BJ (cell line): ENCODE results near the gene FUBP1. TPM values are rescaled to one million over a fixed set of nuclear protein-coding genes. Genes with fewer than 3 reads are reported as not detected.

Experiments
- CTCF ChIA-PET: fragments of 350-600 bp; formaldehyde crosslinking; extraction: SDS; loops from one replicate; lab custom pipeline; 2021; ENCODE audit warnings: antibody characterized with exemption, inconsistent platforms; lab: Yijun Ruan, JAX
- POLR2A ChIA-PET: fragments of 300-600 bp; sonication (Branson Sonifier 250); formaldehyde crosslinking; extraction: SDS; loops from one replicate; lab custom pipeline; 2021; ENCODE audit warnings: antibody characterized with exemption; lab: Charles Lee
- DNase-seq: peaks from one replicate; pipeline ENCODE4 v3.0.0-alpha.2; 2011; ENCODE audit warnings: low read depth
- H3K27me3 ChIP-seq: 2 replicates; pipeline ENCODE4 v1.6.0; 2011; ENCODE audit warnings: low read length; ENCODE audit not compliant: control insufficient read depth, insufficient read depth
- H3K36me3 ChIP-seq: 2 replicates; pipeline ENCODE4 v1.5.1; 2011; ENCODE audit warnings: low read length; ENCODE audit not compliant: control insufficient read depth, insufficient read depth
- H3K4me3 ChIP-seq: 2 replicates; pipeline ENCODE4 v1.5.1; 2011; ENCODE audit warnings: low read depth, mild to moderate bottlenecking, control low read depth, low read length
- polyA plus RNA-seq: library from polyadenylated mRNA; depleted of rRNA; stranded (reverse); fragments of >200 nt; gene quantifications from 2 replicates; pipeline ENCODE4 v1.2.3, GENCODE V29; 2011
- TF ChIP-seq, protein P1 (sequence below): IDR thresholded peaks from 2 replicates; pipeline ENCODE4 v1.5.1; 2011; ENCODE audit warnings: low read depth, mild to moderate bottlenecking, control low read depth, inconsistent platforms, low read length, moderate library complexity; ENCODE audit not compliant: insufficient read depth

Gene FUBP1
- polyA plus RNA-seq, 1 experiment: 79.0 TPM

DNA sequence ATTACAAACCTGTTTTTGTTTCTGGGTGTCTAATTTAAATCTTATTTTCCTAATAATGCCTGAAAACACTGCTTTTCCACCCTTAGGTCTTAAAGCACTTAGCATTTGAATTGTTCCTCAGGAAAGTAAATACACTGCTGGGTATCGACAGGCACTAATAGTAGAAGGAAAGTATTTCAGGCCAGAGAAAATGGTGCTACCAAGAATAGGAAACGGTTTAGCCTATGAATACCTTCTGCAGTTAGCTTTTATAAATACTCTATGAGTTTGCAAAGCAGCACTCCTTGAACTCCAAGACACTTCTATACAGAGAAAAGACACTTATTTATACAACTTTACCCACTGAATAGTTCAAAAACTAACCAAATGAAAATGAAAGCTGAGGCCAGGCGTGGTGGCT lies 6.8 kb downstream of the FUBP1 start:
- peaks cover 1% of the 10 kb centered on the region; the same call in 1 of the 2 replicates for H3K36me3 ChIP-seq
- DNase-seq: no peak
- no peaks in the 10 kb centered on the region for H3K27me3 ChIP-seq
- no peak overlapping the region for H3K4me3 ChIP-seq
- ChIA-PET CTCF (no interaction called here), POLR2A (no interaction called here)
- TF ChIP-seq, protein P1, sequence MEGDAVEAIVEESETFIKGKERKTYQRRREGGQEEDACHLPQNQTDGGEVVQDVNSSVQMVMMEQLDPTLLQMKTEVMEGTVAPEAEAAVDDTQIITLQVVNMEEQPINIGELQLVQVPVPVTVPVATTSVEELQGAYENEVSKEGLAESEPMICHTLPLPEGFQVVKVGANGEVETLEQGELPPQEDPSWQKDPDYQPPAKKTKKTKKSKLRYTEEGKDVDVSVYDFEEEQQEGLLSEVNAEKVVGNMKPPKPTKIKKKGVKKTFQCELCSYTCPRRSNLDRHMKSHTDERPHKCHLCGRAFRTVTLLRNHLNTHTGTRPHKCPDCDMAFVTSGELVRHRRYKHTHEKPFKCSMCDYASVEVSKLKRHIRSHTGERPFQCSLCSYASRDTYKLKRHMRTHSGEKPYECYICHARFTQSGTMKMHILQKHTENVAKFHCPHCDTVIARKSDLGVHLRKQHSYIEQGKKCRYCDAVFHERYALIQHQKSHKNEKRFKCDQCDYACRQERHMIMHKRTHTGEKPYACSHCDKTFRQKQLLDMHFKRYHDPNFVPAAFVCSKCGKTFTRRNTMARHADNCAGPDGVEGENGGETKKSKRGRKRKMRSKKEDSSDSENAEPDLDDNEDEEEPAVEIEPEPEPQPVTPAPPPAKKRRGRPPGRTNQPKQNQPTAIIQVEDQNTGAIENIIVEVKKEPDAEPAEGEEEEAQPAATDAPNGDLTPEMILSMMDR: no peak

DNA sequence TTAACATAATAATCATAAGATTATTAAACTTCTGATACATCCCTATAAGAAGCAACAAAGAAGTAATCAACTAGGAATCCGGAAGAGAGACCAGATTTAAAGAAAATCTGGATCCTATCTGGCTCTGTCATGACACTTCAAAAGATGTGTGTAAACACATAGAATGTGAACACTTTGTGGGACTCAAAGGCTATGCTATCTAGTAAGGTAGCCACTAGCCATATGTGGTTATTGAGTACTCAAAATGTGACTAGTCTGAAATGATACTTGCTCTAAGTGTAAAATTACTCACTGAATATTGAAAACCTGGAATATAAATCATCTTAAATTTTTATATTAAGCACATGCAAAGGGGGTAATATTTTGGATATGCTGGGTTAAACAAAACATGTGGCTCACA lies 8.7 kb downstream of the FUBP1 start:
- POLR2A ChIA-PET: no interaction called here
- Histone ChIP-seq H3K36me3 (peaks cover 4% of the 10 kb centered on the region), H3K27me3 (no peaks in the 10 kb centered on the region), H3K4me3 (no peak overlapping the region)
- TF ChIP-seq, protein P1: no peak
- CTCF ChIA-PET: no interaction called here
- no peak for DNase-seq

DNA sequence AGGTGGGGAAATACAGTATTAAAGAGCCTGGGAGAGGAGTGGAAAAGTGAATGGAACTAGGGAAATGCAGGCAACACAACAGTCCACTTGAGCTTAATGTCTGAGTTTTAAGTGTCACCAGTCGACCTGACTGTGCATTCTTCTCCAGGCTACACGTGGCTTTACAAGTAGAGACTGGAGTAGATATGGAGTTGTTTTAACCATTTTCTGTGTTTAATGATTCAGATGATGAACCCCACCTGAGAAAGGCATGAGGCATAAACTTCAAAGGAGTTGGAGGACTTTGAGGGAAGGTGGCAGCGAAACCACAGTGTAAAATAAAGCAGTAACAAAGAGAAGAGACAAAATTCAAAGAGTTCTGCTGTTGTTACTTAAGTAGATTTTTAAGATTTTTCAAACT lies 12.6 kb downstream of the FUBP1 start:
- POLR2A ChIA-PET: no interaction called here
- CTCF ChIA-PET: interaction anchor here (1.9 kb wide), 1 partner anchor 148 kb away, joined by 9 read pairs; no protein-coding TSS in a partner anchor
- no peaks in the 10 kb centered on the region for H3K27me3 ChIP-seq
- no peak for DNase-seq
- H3K36me3 ChIP-seq: peaks cover 4% of the 10 kb centered on the region
- H3K4me3 ChIP-seq: no peak overlapping the region
- TF ChIP-seq, protein P1: no peak

DNA sequence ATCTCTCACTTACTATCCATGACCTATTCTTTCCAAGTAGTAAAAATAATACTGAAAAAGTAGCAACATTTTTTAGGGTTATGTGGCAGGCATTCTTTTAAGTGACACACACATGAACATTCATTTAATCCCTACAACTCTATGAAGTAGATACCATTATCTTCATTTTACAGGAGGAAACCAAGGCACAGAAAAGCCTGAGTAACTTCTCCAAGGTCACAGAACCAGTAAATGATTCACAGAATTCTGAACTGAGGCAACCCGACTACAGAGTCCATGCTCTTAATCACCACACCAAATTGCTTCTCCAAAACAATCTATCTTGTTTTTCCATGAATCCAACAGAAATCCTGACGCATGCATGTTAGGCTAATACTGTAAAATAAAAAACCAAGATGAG lies 17.5 kb downstream of the FUBP1 start:
- CTCF ChIA-PET: no interaction called here
- no peak for DNase-seq
- H3K36me3 ChIP-seq: peaks cover 13% of the 10 kb centered on the region
- H3K27me3 ChIP-seq: no peaks in the 10 kb centered on the region
- TF ChIP-seq, protein P1: no peak
- POLR2A ChIA-PET: no interaction called here
- H3K4me3 ChIP-seq: no peak overlapping the region

DNA sequence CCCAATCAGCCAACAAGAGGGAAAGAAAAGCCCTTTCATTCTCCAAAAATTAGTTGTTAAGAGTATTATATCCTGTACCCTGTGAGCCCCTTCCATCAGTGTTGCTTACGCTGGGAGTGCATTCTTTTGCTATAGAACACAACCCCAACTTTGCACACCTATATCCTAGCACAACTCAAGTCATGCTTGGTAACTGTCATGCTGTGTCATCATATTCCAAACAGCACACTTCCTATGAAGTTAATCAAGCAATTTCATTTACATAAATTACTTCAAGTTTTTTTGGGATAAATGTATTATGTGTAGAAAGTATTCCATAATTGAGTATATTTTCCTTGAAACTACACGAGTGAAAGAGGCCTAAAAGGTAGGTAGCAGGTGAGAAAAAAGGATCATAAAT lies 20.0 kb downstream of the FUBP1 start:
- Histone ChIP-seq H3K4me3 (no peak overlapping the region), H3K27me3 (no peaks in the 10 kb centered on the region), H3K36me3 (peaks cover 14% of the 10 kb centered on the region)
- ChIA-PET POLR2A (no interaction called here), CTCF (no interaction called here)
- TF ChIP-seq, protein P1: no peak
- DNase-seq: no peak
